LNCAP (cell line): Measurements from ENCODE around the gene ACAN.
A peak's percentile ranks its signal among the peaks of the same experiment; 100 is the strongest.

Experiments
- CTCF ChIP-seq: fragments of 450-650 bp; IDR thresholded peaks from 2 replicates; pipeline ENCODE4 v1.5.1; 2017; ENCODE audit warnings: mild to moderate bottlenecking

Gene ACAN

GRCh38 chr15:88888719-88889118, 85.5 kb downstream of the ACAN start:
- no peak for TF ChIP-seq CTCF

GRCh38 chr15:88890495-88890894, 87.3 kb downstream of the ACAN start:
- no peak for TF ChIP-seq CTCF

- TF ChIP-seq CTCF = no peak
These were observed 88.5 kb downstream of the ACAN start for GRCh38 chr15:88891540-88892254.

- TF ChIP-seq CTCF = peak; percentile 69
These were observed 91.1 kb downstream of the ACAN start for GRCh38 chr15:88894348-88894818.

GRCh38 chr15:88894819-88895767, 91.9 kb downstream of the ACAN start, which contains the start of gene HAPLN3:
HAPLN3 (minus strand) TSS chr15:88895544; CDS start chr15:88887298, 8,246 bp downstream.
- no peak for TF ChIP-seq CTCF

- TF ChIP-seq CTCF = no peak
These were observed 93.2 kb downstream of the ACAN start for GRCh38 chr15:88896333-88897033.

GRCh38 chr15:88897142-88897455, 93.9 kb downstream of the ACAN start:
- no peak for TF ChIP-seq CTCF
